ENCODE results near the gene PAK3. TPM values are rescaled to one million over a fixed set of nuclear protein-coding genes. Genes with fewer than 3 reads are reported as not detected.

Gene PAK3
- total RNA-seq, 1 experiment from 2014 or later, result 7.5 TPM

DNA sequence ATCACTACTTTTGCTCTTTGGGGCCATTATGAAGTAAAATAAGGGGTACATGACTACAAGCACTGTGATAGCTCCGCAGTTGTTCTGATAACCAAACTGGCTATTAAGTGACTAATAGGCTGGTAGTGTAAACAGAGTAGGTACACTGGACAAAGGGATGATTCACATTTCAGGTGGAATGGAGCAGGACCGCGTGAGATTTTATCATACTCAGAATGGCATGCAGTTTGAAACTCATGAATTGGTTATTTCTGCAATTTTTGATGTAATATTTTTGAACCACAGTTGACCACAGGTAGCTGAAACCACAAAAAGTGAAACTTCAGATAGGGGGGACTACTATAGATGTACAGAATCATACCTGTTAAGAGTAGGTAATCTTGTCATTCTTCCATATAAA, 55.8 kb downstream of the PAK3 start:
- Mint-ChIP-seq H3K27me3 (ENCODE audit: low read depth) (no peaks in the 10 kb centered on the region), H3K4me3 (no peak overlapping the region), H3K9me3 (no peaks in the 10 kb centered on the region), H3K27ac (no peak overlapping the region), H3K36me3 (ENCODE audit: insufficient read depth in 1 of 3, low read depth in 3 of 3) (peaks cover 0 to 24% (median 10%) of the 10 kb centered on the region in 3 experiments; a peak in 4 of 7 replicates), H3K4me1 (no peaks in the 10 kb centered on the region)
- H3K79me2 ChIP-seq (ENCODE audit: insufficient read depth, low read length), result no peaks in the 10 kb centered on the region
- H3T11ph ChIP-seq (ENCODE audit: low read length), result no peak overlapping the region
- H4K91ac ChIP-seq (ENCODE audit: insufficient read length, low read depth, low read length), result no peak overlapping the region
- no peak overlapping the region for H3K56ac ChIP-seq (ENCODE audit: insufficient read length, low read depth, low read length)
- no peak overlapping the region for H2AFZ ChIP-seq (ENCODE audit: low read length)
- H2BK12ac ChIP-seq (ENCODE audit: insufficient read length, low read depth, low read length), result no peak overlapping the region
- H3K23ac ChIP-seq (ENCODE audit: insufficient read length, low read depth, low read length), result no peak overlapping the region
- H3K9ac ChIP-seq (ENCODE audit: extremely low read depth, insufficient read length, low read length), result no peak overlapping the region
- no peak overlapping the region for H2BK5ac ChIP-seq (ENCODE audit: insufficient read length, low read length)
- H3K14ac ChIP-seq (ENCODE audit: insufficient read depth, low read length), result no peak overlapping the region
- no peak overlapping the region for H3K4ac ChIP-seq (ENCODE audit: low read depth, low read length)
- no peak overlapping the region for H4K5ac ChIP-seq (ENCODE audit: insufficient read length, low read depth, low read length)
- no peaks in the 10 kb centered on the region for H3K4me1 ChIP-seq (ENCODE audit: insufficient read depth, low read length)
- no peak overlapping the region for H3K27ac ChIP-seq (ENCODE audit: insufficient read length, low read depth, low read length)
- no peaks in the 10 kb centered on the region for H3K23me2 ChIP-seq (ENCODE audit: insufficient read length, low read depth, low read length, poor library complexity, severe bottlenecking)
- H3K27me3 ChIP-seq (ENCODE audit: insufficient read depth, low read length), result no peaks in the 10 kb centered on the region
- H3K9me3 ChIP-seq (ENCODE audit: control insufficient read depth, low read depth, low read length), result no peaks in the 10 kb centered on the region
- no peak overlapping the region for H4K8ac ChIP-seq (replicated peaks; ENCODE audit: insufficient read length, low read depth, low read length)
- no peaks in the 10 kb centered on the region for H3K79me1 ChIP-seq (ENCODE audit: insufficient read depth, low read depth, low read length, poor library complexity, severe bottlenecking)
- no peak for DNase-seq
- no peak overlapping the region for H2BK15ac ChIP-seq (ENCODE audit: low read depth, low read length)
- no peak overlapping the region for H2BK120ac ChIP-seq (ENCODE audit: low read depth, low read length, poor library complexity, severe bottlenecking)
- no peak overlapping the region for H3K4me2 ChIP-seq (ENCODE audit: insufficient read depth, insufficient read length, low read length)
- WGBS (ENCODE audit: extremely low coverage, insufficient read length, low lambda C conversion rate), result no CpG with 5 or more reads among the region's 3 CpGs
- H4K20me1 ChIP-seq (ENCODE audit: control insufficient read depth, insufficient read depth, insufficient read length), result no peaks in the 10 kb centered on the region
- TF ChIP-seq, protein P1, sequence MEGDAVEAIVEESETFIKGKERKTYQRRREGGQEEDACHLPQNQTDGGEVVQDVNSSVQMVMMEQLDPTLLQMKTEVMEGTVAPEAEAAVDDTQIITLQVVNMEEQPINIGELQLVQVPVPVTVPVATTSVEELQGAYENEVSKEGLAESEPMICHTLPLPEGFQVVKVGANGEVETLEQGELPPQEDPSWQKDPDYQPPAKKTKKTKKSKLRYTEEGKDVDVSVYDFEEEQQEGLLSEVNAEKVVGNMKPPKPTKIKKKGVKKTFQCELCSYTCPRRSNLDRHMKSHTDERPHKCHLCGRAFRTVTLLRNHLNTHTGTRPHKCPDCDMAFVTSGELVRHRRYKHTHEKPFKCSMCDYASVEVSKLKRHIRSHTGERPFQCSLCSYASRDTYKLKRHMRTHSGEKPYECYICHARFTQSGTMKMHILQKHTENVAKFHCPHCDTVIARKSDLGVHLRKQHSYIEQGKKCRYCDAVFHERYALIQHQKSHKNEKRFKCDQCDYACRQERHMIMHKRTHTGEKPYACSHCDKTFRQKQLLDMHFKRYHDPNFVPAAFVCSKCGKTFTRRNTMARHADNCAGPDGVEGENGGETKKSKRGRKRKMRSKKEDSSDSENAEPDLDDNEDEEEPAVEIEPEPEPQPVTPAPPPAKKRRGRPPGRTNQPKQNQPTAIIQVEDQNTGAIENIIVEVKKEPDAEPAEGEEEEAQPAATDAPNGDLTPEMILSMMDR (conservative IDR thresholded peaks at IDR 0.05), result no peak
- no peak overlapping the region for H3K18ac ChIP-seq (ENCODE audit: insufficient read length, low read depth, low read length)
- no peak overlapping the region for H2AK5ac ChIP-seq (ENCODE audit: insufficient read length, low read length)
- no peak overlapping the region for H2BK20ac ChIP-seq (ENCODE audit: low read depth, low read length, poor library complexity, severe bottlenecking)
